GM12878 (cell line): ENCODE data around the gene ETDC.

Experiments used
- KDM1A ChIP-seq: fragments of 200-600 bp; sonication (generic); IDR thresholded peaks from 2 replicates; pipeline ENCODE4 v1.6.1; 2016; ENCODE audit warnings: borderline replicate concordance
- POLR2A ChIP-seq: IDR thresholded peaks from 2 replicates; pipeline ENCODE4 v1.6.1; 2011; ENCODE audit warnings: low read depth, mild to moderate bottlenecking, low read length

DNA sequence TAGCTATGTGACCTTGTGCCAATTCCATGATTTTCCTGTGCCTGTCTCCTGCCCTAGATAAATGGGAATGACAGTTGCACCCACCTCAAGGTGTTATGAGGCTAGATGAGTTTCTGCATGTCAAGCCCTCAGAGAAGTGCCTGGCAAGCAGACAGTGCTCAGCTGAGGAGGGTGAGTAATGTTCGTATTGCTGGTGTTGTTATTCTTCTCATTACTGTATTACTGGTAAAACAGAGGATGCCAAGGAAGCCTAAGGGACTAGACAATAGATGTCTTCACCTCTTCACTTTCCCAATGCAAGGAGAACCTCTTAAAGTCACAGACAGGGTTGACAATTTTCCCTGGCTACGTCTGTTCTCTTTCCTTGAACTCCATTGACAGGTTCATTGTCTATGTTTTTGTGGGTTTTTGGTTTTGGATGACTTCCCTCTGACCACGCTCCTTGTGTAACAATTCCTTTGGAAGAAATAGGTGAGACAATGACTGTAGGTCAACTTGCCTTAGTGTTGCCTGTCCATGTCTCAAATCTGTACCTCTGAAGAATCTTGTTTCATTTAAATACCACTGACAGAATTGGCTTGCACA, 19.2 kb downstream of the ETDC start:
- no peak for TF ChIP-seq POLR2A
- TF ChIP-seq KDM1A = no peak
